Peyer's patch (tissue), 4 donors: ENCODE measurements around the gene PERCC1. TPM values are rescaled to one million over a fixed set of nuclear protein-coding genes. Genes with fewer than 3 reads are reported as not detected.

Source experiments
- DNase-seq, 3 donors: peaks; one replicate each; pipeline ENCODE4 v3.0.0-alpha.2; 2017 to 2019
- H3K27ac ChIP-seq, 4 donors: fragments of 200-600 bp; sonication (generic); one replicate each; pipeline ENCODE4 v1.5.1; 2016 to 2019
- H3K27me3 ChIP-seq, 2 donors: fragments of 200-600 bp; sonication (generic); one replicate each; pipeline ENCODE4 v1.5.1; 2019
- H3K36me3 ChIP-seq, 3 donors: fragments of 200-600 bp; sonication (generic); one replicate each; pipeline ENCODE4 v1.5.1; 2016 to 2019
- H3K4me1 ChIP-seq, 4 donors: fragments of 200-600 bp; sonication (generic); one replicate each; pipeline ENCODE4 v1.5.1; 2016 to 2019
- H3K4me3 ChIP-seq, 4 donors: fragments of 200-600 bp; sonication (generic); 1 replicate in 3 of 4; 2 replicates in 1 of 4; pipeline ENCODE4 v1.5.1; 2016 to 2019; ENCODE audit warnings: mild to moderate bottlenecking in 1 of 4
- H3K9me3 ChIP-seq, 4 donors: fragments of 200-600 bp; sonication (generic); one replicate each; pipeline ENCODE4 v1.5.1; 2016 to 2019; ENCODE audit warnings: mild to moderate bottlenecking in 1 of 4
- POLR2A ChIP-seq, 2 donors: fragments of 450-650 bp; IDR thresholded peaks; one replicate each; pipeline ENCODE4 v1.5.1; 2017; ENCODE audit warnings: antibody characterized with exemption in 2 of 2, mild to moderate bottlenecking in 2 of 2, moderate library complexity in 2 of 2
- total RNA-seq, 4 donors: library from RNA; depleted of rRNA; stranded (reverse); fragments of >200 nt; gene quantifications; one replicate each; pipeline ENCODE4 v1.1.0, GENCODE V29; 2016
- TF ChIP-seq, protein P1 (sequence below), 6 experiments: fragments of 450-650 bp in 4 of 6; fragments of 200-600 bp in 2 of 6; sonication (generic) in 1 of 6; IDR thresholded peaks; one replicate each; pipeline ENCODE4 v1.5.1; 2017 to 2019; ENCODE audit warnings: antibody characterized with exemption in 6 of 6, mild to moderate bottlenecking in 3 of 6, moderate library complexity in 1 of 6

PERCC1 gene
- total RNA-seq, 4 donors from 2014 or later, result not detected

GRCh38 chr16:1395444-1396031 lies 35.3 kb upstream of the PERCC1 start:
- H3K36me3 ChIP-seq, result peaks cover 0 to 82% (median 3%) of the 10 kb centered on the region in 3 donors
- no peaks in the 10 kb centered on the region for H3K4me1 ChIP-seq
- H3K27me3 ChIP-seq, result no peaks in the 10 kb centered on the region
- no peak overlapping the region for H3K4me3 ChIP-seq
- DNase-seq, result no peak
- no peak for TF ChIP-seq POLR2A (IDR thresholded peaks at IDR 0.05)
- TF ChIP-seq, protein P1, sequence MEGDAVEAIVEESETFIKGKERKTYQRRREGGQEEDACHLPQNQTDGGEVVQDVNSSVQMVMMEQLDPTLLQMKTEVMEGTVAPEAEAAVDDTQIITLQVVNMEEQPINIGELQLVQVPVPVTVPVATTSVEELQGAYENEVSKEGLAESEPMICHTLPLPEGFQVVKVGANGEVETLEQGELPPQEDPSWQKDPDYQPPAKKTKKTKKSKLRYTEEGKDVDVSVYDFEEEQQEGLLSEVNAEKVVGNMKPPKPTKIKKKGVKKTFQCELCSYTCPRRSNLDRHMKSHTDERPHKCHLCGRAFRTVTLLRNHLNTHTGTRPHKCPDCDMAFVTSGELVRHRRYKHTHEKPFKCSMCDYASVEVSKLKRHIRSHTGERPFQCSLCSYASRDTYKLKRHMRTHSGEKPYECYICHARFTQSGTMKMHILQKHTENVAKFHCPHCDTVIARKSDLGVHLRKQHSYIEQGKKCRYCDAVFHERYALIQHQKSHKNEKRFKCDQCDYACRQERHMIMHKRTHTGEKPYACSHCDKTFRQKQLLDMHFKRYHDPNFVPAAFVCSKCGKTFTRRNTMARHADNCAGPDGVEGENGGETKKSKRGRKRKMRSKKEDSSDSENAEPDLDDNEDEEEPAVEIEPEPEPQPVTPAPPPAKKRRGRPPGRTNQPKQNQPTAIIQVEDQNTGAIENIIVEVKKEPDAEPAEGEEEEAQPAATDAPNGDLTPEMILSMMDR (IDR thresholded peaks at IDR 0.05), result no peak
- H3K9me3 ChIP-seq, result no peaks in the 10 kb centered on the region
- H3K27ac ChIP-seq, result no peak overlapping the region

GRCh38 chr16:1397779-1398178 lies 33.1 kb upstream of the PERCC1 start:
- no peak overlapping the region for H3K4me3 ChIP-seq
- H3K36me3 ChIP-seq, result peaks cover 0 to 84% (median 3%) of the 10 kb centered on the region in 3 donors
- no peak for DNase-seq
- TF ChIP-seq, protein P1 (IDR thresholded peaks at IDR 0.05), result no peak
- no peak for TF ChIP-seq POLR2A (IDR thresholded peaks at IDR 0.05)
- H3K4me1 ChIP-seq, result no peaks in the 10 kb centered on the region
- no peaks in the 10 kb centered on the region for H3K27me3 ChIP-seq
- H3K9me3 ChIP-seq, result no peaks in the 10 kb centered on the region
- no peak overlapping the region for H3K27ac ChIP-seq

DNA sequence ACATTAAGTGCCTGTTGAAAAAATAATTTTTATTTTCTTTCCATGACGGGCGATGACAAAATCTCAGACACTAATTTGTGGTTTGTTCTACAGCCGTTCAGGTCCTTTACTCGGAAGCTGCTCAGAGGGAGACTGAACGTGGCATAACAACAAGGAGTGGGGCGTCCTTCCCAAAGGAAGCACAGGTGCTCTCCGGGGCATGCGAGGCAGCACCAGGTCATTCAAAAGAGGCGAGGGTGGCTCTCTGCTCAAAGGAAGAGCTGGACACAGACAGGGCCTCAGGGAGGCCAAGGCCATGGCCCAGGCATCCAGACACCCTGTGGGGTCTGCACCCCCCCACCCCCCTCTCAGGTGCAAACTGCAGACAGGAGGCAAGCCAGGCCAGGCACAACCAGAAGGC lies 32.5 kb upstream of the PERCC1 start:
- Histone ChIP-seq H3K9me3 (no peaks in the 10 kb centered on the region), H3K27me3 (no peaks in the 10 kb centered on the region), H3K4me1 (no peaks in the 10 kb centered on the region), H3K36me3 (peaks cover 0 to 84% (median 3%) of the 10 kb centered on the region in 3 donors), H3K27ac (no peak overlapping the region), H3K4me3 (no peak overlapping the region)
- TF ChIP-seq, protein P1 (IDR thresholded peaks at IDR 0.05), result no peak
- no peak for TF ChIP-seq POLR2A (IDR thresholded peaks at IDR 0.05)
- DNase-seq, result no peak

GRCh38 chr16:1398826-1399581 lies 31.9 kb upstream of the PERCC1 start:
- Histone ChIP-seq H3K27me3 (no peaks in the 10 kb centered on the region), H3K36me3 (peaks cover 0 to 83% (median 0%) of the 10 kb centered on the region in 3 donors), H3K27ac (no peak overlapping the region), H3K4me3 (no peak overlapping the region), H3K9me3 (no peaks in the 10 kb centered on the region), H3K4me1 (no peaks in the 10 kb centered on the region)
- DNase-seq, result no peak
- TF ChIP-seq, protein P1 (IDR thresholded peaks at IDR 0.05), result no peak
- TF ChIP-seq POLR2A (IDR thresholded peaks at IDR 0.05), result no peak

DNA sequence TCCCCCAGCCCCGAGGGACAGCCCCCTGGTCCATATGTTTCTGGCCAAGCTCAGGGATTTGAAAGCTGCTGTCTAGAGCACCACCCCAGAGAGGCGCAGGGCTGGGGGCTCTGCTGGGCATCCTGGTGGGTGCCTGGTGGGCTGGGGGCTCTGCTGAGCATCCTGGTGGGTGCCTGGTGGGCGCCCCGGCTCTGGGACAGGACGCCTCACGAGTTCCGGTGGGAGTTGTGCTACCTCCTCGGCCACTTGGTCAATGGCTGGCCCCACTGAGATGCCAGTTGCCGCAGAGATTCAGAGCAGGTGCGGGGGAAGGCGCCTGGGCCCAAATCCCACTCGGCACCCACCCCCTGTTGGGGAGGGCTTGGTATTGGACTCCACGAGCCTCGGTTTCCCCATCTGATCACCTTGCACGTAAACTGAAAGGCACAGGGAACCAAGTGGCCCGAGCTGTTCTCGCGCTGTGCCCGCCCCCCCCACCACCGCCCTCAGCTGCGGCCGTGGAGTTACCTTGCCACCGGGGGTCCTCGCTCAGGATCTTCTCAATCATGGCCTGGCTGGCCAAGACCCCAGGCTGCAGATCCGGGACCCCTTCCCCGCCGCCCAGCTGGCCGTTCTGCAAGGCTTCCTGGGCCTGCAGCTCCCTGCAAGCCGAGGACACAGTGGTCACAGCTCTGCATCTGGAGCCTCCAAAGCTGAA lies 29.7 kb upstream of the PERCC1 start:
- Histone ChIP-seq H3K36me3 (peaks cover 0 to 69% (median 0%) of the 10 kb centered on the region in 3 donors), H3K27me3 (no peaks in the 10 kb centered on the region)
- no peak for TF ChIP-seq POLR2A (IDR thresholded peaks at IDR 0.05)
- TF ChIP-seq, protein P1 (IDR thresholded peaks at IDR 0.05), result no peak

More for the DNA sequence above, 29.7 kb upstream of the PERCC1 start:
- DNase-seq, result no peak
- no peaks in the 10 kb centered on the region for H3K4me1 ChIP-seq
- no peak overlapping the region for H3K4me3 ChIP-seq
- H3K27ac ChIP-seq, result no peak overlapping the region
- no peaks in the 10 kb centered on the region for H3K9me3 ChIP-seq
